ENCODE measurements around the gene GRM8. TPM values are rescaled to one million over a fixed set of nuclear protein-coding genes. Genes with fewer than 3 reads are reported as not detected.

GRM8 gene
- total RNA-seq, 4 donors from 2014 or later: 0.11 TPM; not detected in 3

DNA sequence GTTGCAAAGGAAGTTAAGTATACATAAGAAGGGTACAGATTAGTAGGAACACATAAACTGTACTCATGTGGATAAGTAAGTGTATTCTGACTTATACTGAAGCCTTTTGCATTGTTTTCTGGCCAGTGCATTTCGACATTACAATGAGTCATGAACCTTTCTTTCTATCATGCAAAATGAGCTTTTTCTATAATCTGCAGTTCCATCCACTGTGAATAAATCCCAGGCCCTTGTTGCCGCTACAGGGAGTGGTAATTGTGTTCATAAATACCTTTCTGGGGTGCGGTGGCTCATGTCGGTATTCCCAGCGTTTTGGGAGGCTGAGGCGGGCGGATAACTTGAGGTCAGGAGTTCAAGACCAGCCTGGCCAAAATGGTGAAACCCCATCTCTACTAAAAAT lies 858.3 kb downstream of the GRM8 start:
- 80% methylated on average over 7 of the region's 7 CpGs for WGBS
- intact Hi-C loops (cut with DNase I): no loop called here

More for the DNA sequence above, 858.3 kb downstream of the GRM8 start:
- Histone ChIP-seq H3K4me1 (no peaks in the 10 kb centered on the region), H3K4me3 (no peak overlapping the region), H3K36me3 (no peaks in the 10 kb centered on the region), H3K27me3 (no peaks in the 10 kb centered on the region), H3K27ac (replicated peaks in 1 of 4) (no peak overlapping the region), H3K9me3 (no peaks in the 10 kb centered on the region)
- no peak for DNase-seq (ENCODE audit: extremely low spot score)
- TF ChIP-seq POLR2AphosphoS5 (IDR thresholded peaks at IDR 0.05) (no peak), POLR2A (IDR thresholded peaks at IDR 0.05; ENCODE audit: low read depth) (no peak), EP300 (IDR thresholded peaks at IDR 0.05) (no peak)
- TF ChIP-seq, protein P1, sequence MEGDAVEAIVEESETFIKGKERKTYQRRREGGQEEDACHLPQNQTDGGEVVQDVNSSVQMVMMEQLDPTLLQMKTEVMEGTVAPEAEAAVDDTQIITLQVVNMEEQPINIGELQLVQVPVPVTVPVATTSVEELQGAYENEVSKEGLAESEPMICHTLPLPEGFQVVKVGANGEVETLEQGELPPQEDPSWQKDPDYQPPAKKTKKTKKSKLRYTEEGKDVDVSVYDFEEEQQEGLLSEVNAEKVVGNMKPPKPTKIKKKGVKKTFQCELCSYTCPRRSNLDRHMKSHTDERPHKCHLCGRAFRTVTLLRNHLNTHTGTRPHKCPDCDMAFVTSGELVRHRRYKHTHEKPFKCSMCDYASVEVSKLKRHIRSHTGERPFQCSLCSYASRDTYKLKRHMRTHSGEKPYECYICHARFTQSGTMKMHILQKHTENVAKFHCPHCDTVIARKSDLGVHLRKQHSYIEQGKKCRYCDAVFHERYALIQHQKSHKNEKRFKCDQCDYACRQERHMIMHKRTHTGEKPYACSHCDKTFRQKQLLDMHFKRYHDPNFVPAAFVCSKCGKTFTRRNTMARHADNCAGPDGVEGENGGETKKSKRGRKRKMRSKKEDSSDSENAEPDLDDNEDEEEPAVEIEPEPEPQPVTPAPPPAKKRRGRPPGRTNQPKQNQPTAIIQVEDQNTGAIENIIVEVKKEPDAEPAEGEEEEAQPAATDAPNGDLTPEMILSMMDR (IDR thresholded peaks at IDR 0.05): no peak

Small RNA genes within 50 kb of the gene (small RNA-seq; reads per million reads assigned to genes)
- gene MIR592: 0 to 0.17 (median 0.08) reads per million in 3 donors

Other genes starting within 250 kb of the GRM8 start
- gene ZNF800, start 139.8 kb upstream of the GRM8 start, total RNA-seq: 10 to 100 TPM; 24.7 to 35.6 (median 27.9) TPM